DMS153 treated with DMSO at 0.1 percent for 48 hours (cell line): ENCODE measurements around the gene GPR15.
"Not testable (repeated sequence)": the region's sequence is repeated elsewhere in the genome, so short reads cannot be mapped to it uniquely, and the experiment has no call there.

Experiments
- DNase-seq: peaks from one replicate; lab custom pipeline; 2025; ENCODE audit not compliant: unreplicated experiment; lab: John Stamatoyannopoulos, UW

GPR15 gene

GRCh38 chr3:98556164-98557130 is 24.7 kb downstream of the GPR15 start:
- DNase-seq: no peak

- no peak for DNase-seq
Observed at GRCh38 chr3:98557324-98558010, 25.7 kb downstream of the GPR15 start.

DNA sequence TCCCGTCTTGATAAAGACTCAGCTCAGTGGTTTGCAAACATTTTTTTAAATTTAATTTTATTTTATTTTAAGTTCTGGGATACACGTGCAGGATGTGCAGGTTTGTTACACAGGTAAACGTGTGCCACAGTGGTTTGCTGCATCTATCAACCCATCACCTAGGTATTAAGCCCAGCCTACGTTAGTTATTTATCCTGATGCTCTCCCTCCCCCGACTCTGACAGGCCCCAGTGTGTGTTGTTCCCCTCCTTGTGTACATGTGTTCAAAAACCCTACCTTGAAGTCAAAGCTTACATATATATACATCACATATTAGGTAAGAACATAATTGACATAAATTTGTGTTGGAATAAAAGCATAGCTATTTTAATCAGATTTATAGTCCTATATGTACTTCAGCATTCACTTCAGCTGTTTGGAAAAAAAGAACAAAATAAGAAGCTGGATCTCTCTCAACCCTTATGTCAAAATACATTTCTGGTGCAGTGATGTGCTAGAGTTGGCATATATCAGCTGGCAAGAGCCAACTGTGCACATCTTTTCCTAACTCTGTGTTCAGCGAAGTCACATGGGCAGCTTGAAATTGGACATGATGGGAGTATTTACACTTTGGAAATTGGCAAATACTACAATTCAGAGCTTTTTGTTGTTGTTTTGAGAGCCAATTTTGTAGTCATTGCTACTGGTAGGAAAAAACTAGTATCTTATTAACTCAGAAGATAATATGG is 26.5 kb downstream of the GPR15 start:
- DNase-seq: no peak

- not testable (repeated sequence) for DNase-seq
Observed at GRCh38 chr3:98559769-98560168, 28.0 kb downstream of the GPR15 start.

GRCh38 chr3:98560911-98561310 is 29.1 kb downstream of the GPR15 start:
- DNase-seq: no peak

- no peak for DNase-seq
Observed at GRCh38 chr3:98561727-98562521, 30.1 kb downstream of the GPR15 start.

DNA sequence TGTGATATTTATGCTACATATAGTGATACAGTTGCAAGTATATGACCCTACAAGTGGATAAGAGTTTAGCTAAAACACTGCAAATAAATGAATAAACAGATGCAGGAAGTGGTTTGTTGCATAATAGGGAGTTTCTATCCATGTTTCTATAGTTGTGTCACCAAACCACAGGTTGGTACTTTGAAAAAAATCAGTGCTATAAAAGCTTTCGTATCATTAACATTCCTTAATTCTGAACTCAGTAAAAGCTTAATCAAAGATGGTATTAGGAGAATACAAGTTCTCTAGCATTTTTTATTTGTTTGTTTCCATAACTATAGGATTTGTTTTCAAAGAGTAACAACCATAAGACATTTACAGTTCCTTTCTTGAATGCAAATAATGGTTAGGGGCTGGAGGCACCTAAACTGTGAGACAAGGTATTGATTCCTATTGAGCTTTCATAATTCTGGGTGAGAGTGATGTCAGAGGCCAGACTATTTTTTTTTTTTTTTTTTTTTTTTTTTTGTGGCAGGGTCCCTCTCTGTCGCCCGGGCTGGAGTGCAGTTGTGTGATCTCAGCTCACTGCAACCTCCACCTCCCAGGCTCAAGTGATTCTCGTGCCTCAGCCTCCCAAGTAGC is 32.0 kb downstream of the GPR15 start:
- DNase-seq: no peak

- no peak for DNase-seq
Observed at GRCh38 chr3:98564282-98565005, 32.7 kb downstream of the GPR15 start.

DNA sequence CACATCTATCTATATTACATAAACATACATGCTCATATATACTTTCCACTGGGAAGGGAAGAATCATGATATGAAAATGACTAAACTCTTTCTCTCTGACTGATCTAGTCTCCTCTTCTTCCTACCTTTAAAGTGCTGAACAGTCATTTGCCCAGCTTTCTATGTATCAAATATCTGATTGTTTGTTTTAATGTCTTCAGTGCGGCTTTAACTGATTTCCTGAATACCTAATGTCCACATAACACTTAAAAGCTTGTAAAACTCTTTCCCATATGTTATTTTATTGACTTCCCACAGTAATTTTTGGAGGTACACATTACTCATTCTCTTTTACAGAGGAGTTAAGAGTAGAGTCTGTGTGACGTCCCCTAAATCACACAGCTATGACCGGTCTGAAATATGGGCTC is 33.5 kb downstream of the GPR15 start:
- no peak for DNase-seq

- DNase-seq: no peak
Observed at GRCh38 chr3:98565843-98566242, 34.1 kb downstream of the GPR15 start.

GRCh38 chr3:98567666-98568270 is 36.0 kb downstream of the GPR15 start:
- no peak for DNase-seq

DNA sequence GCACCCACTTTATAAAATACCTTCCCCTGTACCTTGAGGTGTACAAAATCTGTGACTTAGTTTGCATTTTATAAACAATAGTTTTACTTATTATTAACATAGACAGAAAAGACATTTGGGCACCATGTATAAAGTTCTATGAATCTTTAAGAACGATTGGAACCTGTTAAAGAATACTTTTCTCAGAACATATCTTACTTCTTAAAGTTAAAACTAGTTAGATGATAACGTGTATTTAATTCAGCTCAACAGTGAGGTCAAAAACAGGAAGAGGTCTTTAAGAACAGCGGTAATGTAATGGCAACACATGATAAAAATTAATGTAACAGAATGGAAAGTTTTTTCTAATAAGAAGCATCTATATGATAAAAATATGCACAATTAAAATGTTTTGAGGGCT is 36.6 kb downstream of the GPR15 start:
- DNase-seq: no peak

DNA sequence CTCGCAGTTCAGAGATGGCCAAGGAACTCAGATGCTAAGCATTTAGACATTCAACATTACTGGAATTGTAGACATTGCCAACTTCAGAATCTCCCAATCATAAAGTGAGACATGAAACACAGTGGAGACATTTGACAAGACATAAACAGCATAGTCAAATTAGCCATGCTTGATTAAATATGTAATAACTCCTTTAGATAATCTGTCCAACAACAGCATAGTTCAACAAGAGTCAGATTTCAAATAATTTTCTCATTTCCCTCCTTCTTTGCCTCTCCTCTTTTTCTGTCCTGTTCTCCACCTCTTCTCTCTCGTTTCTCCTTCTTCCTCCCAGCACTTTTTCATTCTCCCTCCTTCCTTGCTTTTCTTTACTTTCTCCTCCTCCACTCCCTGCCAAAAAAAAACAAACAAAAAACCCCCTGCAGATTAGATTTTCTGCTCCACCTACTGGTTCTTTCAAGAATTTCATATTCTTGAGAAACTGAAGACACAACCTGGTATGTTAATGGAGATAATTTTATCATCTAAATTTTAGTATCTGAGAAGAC is 41.5 kb downstream of the GPR15 start:
- DNase-seq: no peak

DNA sequence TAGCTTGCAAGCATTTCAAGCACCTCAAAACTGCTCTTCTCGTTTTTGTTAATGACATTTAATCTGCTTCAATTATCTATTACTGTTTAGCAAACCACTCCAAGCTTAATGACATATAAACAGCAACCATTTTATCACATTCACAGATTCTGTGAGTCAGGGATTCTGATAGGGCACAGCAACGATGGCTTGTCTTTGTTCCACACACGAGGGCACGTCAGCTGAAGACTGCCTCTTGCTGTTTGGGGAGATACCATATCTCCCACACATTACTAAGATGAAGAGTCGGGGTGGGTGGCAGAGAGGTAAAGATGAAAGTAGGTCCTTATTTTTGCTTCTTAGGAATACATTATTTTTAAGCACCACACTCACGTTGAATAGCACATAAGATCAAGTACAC is 42.4 kb downstream of the GPR15 start:
- no peak for DNase-seq

DNA sequence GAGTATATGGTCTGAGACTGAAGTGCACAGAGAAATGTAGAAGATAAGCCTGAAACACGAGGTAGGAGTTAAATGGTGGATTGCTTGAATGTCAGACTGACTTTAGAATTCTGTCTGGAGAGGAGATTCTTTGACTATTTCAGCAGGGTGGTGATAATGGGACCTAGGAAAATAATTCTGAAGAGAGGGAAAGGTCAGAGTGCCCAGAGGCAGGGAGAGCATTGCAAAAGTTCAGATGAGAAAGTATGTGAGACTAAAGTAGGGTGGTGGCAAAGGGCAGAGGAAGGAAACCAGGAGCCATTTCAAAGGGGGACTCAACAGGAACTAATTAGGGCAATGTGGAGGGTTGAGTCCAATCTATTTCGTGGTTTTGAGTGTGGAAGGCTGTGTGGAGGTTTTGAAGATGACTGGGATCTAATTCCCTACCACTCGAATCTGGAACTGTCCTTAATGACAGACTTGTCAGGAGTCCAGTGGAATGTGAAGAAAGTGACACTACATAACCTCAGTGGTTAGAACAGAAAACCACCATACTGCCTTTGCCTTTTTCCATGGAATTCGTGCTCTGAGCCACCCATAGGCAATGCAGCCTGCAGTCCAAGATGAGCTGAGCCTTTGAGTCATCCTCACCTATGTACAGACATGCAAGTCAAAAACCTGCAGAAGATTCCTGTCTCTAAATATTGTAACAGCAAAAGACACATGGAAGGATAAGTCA is 45.6 kb downstream of the GPR15 start:
- DNase-seq: no peak

GRCh38 chr3:98580401-98581386 is 48.9 kb downstream of the GPR15 start:
- no peak for DNase-seq

GRCh38 chr3:98581474-98581873 is 49.7 kb downstream of the GPR15 start:
- no peak for DNase-seq
